ENCODE results near the gene FBXO15.

- TF ChIP-seq POLR2A (IDR thresholded peaks at IDR 0.05) (no peak), CTCF (IDR thresholded peaks at IDR 0.05) (no peak)
Measured at GRCh38 chr18:74153377-74153776, 5.7 kb upstream of the FBXO15 start.

All from adrenal gland (tissue), 5 donors.